Panc1 (cell line): ENCODE data around the gene EHBP1. TPM values are rescaled to one million over a fixed set of nuclear protein-coding genes. Genes with fewer than 3 reads are reported as not detected.

ENCODE experiments used
- ATAC-seq: fragments of 200-7000 bp; cut with Tn5 transposase; 2 replicates; pipeline ENCODE4 v1.9.1; 2020; ENCODE audit warnings: mild to moderate bottlenecking, moderate library complexity
- BruUV-seq: library from RNA; stranded (reverse); fragments of 400-500 nt; replicated peaks from 2 replicates; lab custom pipeline; 2021; lab: Mats Ljungman, UMichigan
- CTCF ChIA-PET: fragments of 300-600 bp; sonication (Branson Sonifier 250); formaldehyde crosslinking; loops from one replicate; lab custom pipeline; 2022; ENCODE audit warnings: antibody characterized with exemption; lab: Charles Lee
- POLR2A ChIA-PET: fragments of 300-600 bp; sonication (Branson Sonifier 250); formaldehyde crosslinking; loops from one replicate; lab custom pipeline; 2022; ENCODE audit warnings: antibody characterized with exemption; lab: Charles Lee
- DNase-seq: peaks from one replicate; pipeline ENCODE4 v3.0.0-alpha.2; 2010; ENCODE audit warnings: low read depth, low spot score
- H3K27ac ChIP-seq: 2 replicates; pipeline ENCODE4 v1.5.1; 2011; ENCODE audit warnings: mild to moderate bottlenecking, low read length, inconsistent platforms
- H3K27me3 ChIP-seq: fragments of 200-500 bp; sonication (Bioruptor generic); 2 replicates; pipeline ENCODE4 v1.6.0; 2014; ENCODE audit warnings: low read length, inconsistent platforms; ENCODE audit not compliant: control insufficient read depth, insufficient read depth
- H3K36me3 ChIP-seq: fragments of 200-500 bp; sonication (Bioruptor generic); 2 replicates; pipeline ENCODE4 v1.5.1; 2014; ENCODE audit warnings: inconsistent platforms, mild to moderate bottlenecking, low read length, moderate library complexity; ENCODE audit not compliant: control insufficient read depth, insufficient read depth
- H3K4me1 ChIP-seq: 2 replicates; pipeline ENCODE4 v1.5.1; 2011; ENCODE audit warnings: inconsistent platforms, mild to moderate bottlenecking, low read length, moderate library complexity; ENCODE audit not compliant: control insufficient read depth, insufficient read depth
- H3K4me3 ChIP-seq, 2 experiments: 2 replicates each; pipeline ENCODE4 v1.5.1; 2011 to 2012; ENCODE audit warnings: low read depth in 2 of 2, low read length in 2 of 2, mild to moderate bottlenecking in 2 of 2, inconsistent platforms in 1 of 2, moderate library complexity in 1 of 2
- H3K9me3 ChIP-seq: fragments of 200-500 bp; sonication (Bioruptor generic); 2 replicates; pipeline ENCODE4 v1.5.1; 2014; ENCODE audit warnings: low read depth, mild to moderate bottlenecking, inconsistent platforms, low read length, moderate library complexity; ENCODE audit not compliant: control insufficient read depth, insufficient read depth
- POLR2AphosphoS5 ChIP-seq: IDR thresholded peaks from 2 replicates; pipeline ENCODE4 v1.6.1; 2012; ENCODE audit warnings: mild to moderate bottlenecking, low read depth, low read length, moderate library complexity
- SIN3A ChIP-seq: IDR thresholded peaks from 2 replicates; pipeline ENCODE4 v1.6.1; 2012; ENCODE audit warnings: low read depth, mild to moderate bottlenecking, low read length, moderate library complexity, borderline replicate concordance; ENCODE audit not compliant: insufficient read depth
- TCF7L2 ChIP-seq: IDR thresholded peaks from 2 replicates; pipeline ENCODE4 v1.6.1; 2011; ENCODE audit warnings: mild to moderate bottlenecking, low read depth, low read length, inconsistent platforms
- in situ Hi-C: cut with HindIII; loops from 2 replicates; pipeline ENCODE4 v1.10.0; 2016; ENCODE audit warnings: low sequenced_read_pairs, low pct_unique_long_range_greater_than_20kb
- intact Hi-C: fragments of 100-400 bp; cut with micrococcal nuclease; formaldehyde crosslinking; loops from one replicate; pipeline ENCODE4 v1.10.0; 2022; ENCODE audit not compliant: unreplicated experiment
- total RNA-seq: library from RNA; stranded (reverse); gene quantifications from one replicate; pipeline ENCODE4 v1.2.1, GENCODE V29; 2021; ENCODE audit not compliant: unreplicated experiment
- TF ChIP-seq, protein P1 (sequence below): fragments of 450-650 bp; IDR thresholded peaks from 2 replicates; pipeline ENCODE4 v1.5.1; 2017; ENCODE audit warnings: mild to moderate bottlenecking
- TF ChIP-seq, protein P2 (sequence below), 2 experiments: IDR thresholded peaks; 2 replicates each; pipeline ENCODE4 v1.6.1; 2011 to 2012; ENCODE audit warnings: low read depth in 2 of 2, control low read depth in 1 of 2, low read length in 1 of 2, mild to moderate bottlenecking in 1 of 2, moderate library complexity in 1 of 2; ENCODE audit not compliant: insufficient read depth in 1 of 2

Gene EHBP1
- total RNA-seq, 1 experiment from 2014 or later, result 46.1 TPM

DNA sequence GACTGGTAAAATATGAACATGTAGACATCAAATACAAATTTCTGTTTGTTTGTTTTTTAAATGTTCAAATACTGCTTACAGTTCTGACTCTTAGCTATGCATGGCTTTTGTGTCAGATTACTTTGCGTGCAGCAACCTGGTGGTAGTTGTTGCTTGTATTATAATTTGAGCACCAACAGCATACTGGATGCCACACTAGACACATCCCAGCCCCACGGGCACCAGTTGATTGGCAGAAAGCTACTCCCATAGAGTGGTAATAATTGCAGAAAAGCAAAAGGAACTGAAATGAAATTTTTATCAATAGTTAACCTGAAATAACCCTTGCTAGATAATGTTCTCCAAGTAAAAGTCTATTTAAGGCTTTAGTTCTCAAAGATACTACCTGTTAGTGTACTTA, 91.6 kb downstream of the EHBP1 start:
- in situ Hi-C loops, result no loop called here
- Histone ChIP-seq H3K36me3 (no peaks in the 10 kb centered on the region), H3K4me1 (peaks cover 5% of the 10 kb centered on the region; the same call in 1 of the 2 replicates), H3K27ac (no peak overlapping the region), H3K4me3 (no peak overlapping the region), H3K9me3 (no peaks in the 10 kb centered on the region), H3K27me3 (no peaks in the 10 kb centered on the region)
- POLR2A ChIA-PET, result no interaction called here
- ATAC-seq (no peak), DNase-seq (no peak)
- TF ChIP-seq POLR2AphosphoS5, result no peak
- no peak for TF ChIP-seq TCF7L2
- no peak for TF ChIP-seq SIN3A
- TF ChIP-seq, protein P1, sequence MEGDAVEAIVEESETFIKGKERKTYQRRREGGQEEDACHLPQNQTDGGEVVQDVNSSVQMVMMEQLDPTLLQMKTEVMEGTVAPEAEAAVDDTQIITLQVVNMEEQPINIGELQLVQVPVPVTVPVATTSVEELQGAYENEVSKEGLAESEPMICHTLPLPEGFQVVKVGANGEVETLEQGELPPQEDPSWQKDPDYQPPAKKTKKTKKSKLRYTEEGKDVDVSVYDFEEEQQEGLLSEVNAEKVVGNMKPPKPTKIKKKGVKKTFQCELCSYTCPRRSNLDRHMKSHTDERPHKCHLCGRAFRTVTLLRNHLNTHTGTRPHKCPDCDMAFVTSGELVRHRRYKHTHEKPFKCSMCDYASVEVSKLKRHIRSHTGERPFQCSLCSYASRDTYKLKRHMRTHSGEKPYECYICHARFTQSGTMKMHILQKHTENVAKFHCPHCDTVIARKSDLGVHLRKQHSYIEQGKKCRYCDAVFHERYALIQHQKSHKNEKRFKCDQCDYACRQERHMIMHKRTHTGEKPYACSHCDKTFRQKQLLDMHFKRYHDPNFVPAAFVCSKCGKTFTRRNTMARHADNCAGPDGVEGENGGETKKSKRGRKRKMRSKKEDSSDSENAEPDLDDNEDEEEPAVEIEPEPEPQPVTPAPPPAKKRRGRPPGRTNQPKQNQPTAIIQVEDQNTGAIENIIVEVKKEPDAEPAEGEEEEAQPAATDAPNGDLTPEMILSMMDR, result no peak
- TF ChIP-seq, protein P2, sequence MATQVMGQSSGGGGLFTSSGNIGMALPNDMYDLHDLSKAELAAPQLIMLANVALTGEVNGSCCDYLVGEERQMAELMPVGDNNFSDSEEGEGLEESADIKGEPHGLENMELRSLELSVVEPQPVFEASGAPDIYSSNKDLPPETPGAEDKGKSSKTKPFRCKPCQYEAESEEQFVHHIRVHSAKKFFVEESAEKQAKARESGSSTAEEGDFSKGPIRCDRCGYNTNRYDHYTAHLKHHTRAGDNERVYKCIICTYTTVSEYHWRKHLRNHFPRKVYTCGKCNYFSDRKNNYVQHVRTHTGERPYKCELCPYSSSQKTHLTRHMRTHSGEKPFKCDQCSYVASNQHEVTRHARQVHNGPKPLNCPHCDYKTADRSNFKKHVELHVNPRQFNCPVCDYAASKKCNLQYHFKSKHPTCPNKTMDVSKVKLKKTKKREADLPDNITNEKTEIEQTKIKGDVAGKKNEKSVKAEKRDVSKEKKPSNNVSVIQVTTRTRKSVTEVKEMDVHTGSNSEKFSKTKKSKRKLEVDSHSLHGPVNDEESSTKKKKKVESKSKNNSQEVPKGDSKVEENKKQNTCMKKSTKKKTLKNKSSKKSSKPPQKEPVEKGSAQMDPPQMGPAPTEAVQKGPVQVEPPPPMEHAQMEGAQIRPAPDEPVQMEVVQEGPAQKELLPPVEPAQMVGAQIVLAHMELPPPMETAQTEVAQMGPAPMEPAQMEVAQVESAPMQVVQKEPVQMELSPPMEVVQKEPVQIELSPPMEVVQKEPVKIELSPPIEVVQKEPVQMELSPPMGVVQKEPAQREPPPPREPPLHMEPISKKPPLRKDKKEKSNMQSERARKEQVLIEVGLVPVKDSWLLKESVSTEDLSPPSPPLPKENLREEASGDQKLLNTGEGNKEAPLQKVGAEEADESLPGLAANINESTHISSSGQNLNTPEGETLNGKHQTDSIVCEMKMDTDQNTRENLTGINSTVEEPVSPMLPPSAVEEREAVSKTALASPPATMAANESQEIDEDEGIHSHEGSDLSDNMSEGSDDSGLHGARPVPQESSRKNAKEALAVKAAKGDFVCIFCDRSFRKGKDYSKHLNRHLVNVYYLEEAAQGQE (IDR thresholded peaks at IDR 0.05; ENCODE audit: insufficient read depth in 1 of 2, low read depth in 2 of 2, low read length in 1 of 2), result no peak
- CTCF ChIA-PET, result no interaction called here
- BruUV-seq, result no TSS peak
- intact Hi-C loops, result no loop called here

DNA sequence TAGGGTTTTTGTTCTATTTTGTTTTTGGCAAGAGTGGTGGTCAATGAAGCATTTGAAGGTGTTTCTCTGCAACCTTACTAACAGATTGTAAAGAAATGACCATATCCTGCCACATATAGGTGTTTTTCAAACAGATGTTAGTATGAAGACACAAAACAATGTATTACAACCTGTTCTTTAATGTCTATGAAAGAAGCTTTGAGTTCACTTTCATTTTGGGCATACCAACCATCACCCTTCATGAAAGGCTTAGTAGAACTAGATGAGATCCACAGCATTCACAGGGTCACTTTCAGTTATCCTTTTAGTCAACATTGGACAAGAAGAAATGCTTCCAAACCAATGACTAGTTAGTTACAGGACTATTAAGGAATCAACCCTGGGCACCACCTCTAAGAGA, 95.1 kb downstream of the EHBP1 start:
- in situ Hi-C loops, result no loop called here

More for the DNA sequence above, 95.1 kb downstream of the EHBP1 start:
- H3K4me1 ChIP-seq, result 0 out of 2 replicates have a peak, but pooled peaks cover 2% of the 10 kb centered on the region
- CTCF ChIA-PET, result no interaction called here
- ATAC-seq, result no peak
- no TSS peak for BruUV-seq
- H3K27me3 ChIP-seq, result no peaks in the 10 kb centered on the region
- no peak overlapping the region for H3K4me3 ChIP-seq
- no peaks in the 10 kb centered on the region for H3K36me3 ChIP-seq
- H3K9me3 ChIP-seq, result no peaks in the 10 kb centered on the region
- intact Hi-C loops, result no loop called here
- TF ChIP-seq, protein P2 (IDR thresholded peaks at IDR 0.05; ENCODE audit: insufficient read depth in 1 of 2, low read depth in 2 of 2, low read length in 1 of 2), result no peak
- TF ChIP-seq POLR2AphosphoS5, result no peak
- TF ChIP-seq SIN3A, result no peak
- no peak for TF ChIP-seq TCF7L2
- TF ChIP-seq, protein P1, result no peak
- POLR2A ChIA-PET, result no interaction called here
- no peak overlapping the region for H3K27ac ChIP-seq
- no peak for DNase-seq
